Measurements from ENCODE around the gene PCTP.

Gene PCTP

GRCh38 chr17:55750750-55751657 lies at the start of gene PCTP:
TSS of gene PCTP (plus strand) at chr17:55751051. CDS start at chr17:55751104, 53 bp downstream.
- peak; percentile 92 for DNase-seq (ENCODE audit: low spot score)

GRCh38 chr17:55702150-55702549 lies 48.7 kb upstream of the PCTP start:
- no peak for DNase-seq (ENCODE audit: low spot score)

- DNase-seq (ENCODE audit: low spot score): no peak
These were observed 46.5 kb upstream of the PCTP start for GRCh38 chr17:55704401-55704800.

- no peak for DNase-seq (ENCODE audit: low spot score)
These were observed 45.0 kb upstream of the PCTP start for GRCh38 chr17:55705847-55706246.

- no peak for DNase-seq (ENCODE audit: low spot score)
These were observed 43.8 kb upstream of the PCTP start for GRCh38 chr17:55706808-55707773.

- no peak for DNase-seq (ENCODE audit: low spot score)
These were observed 42.5 kb upstream of the PCTP start for GRCh38 chr17:55708175-55708974.

GRCh38 chr17:55709440-55709839 lies 41.4 kb upstream of the PCTP start:
- no peak for DNase-seq (ENCODE audit: low spot score)

- DNase-seq (ENCODE audit: low spot score): no peak
These were observed 40.9 kb upstream of the PCTP start for GRCh38 chr17:55709984-55710383.

GRCh38 chr17:55710410-55710809 lies 40.4 kb upstream of the PCTP start:
- DNase-seq (ENCODE audit: low spot score): no peak

GRCh38 chr17:55710829-55711496 lies 39.9 kb upstream of the PCTP start:
- no peak for DNase-seq (ENCODE audit: low spot score)

- DNase-seq (ENCODE audit: low spot score): no peak
These were observed 33.4 kb upstream of the PCTP start for GRCh38 chr17:55717432-55717831.

- peak; percentile 45 for DNase-seq (ENCODE audit: low spot score)
These were observed 32.7 kb upstream of the PCTP start for GRCh38 chr17:55717898-55718735.

GRCh38 chr17:55720919-55721836 lies 29.7 kb upstream of the PCTP start:
- no peak for DNase-seq (ENCODE audit: low spot score)

GRCh38 chr17:55722016-55722736 lies 28.7 kb upstream of the PCTP start:
- no peak for DNase-seq (ENCODE audit: low spot score)

- no peak for DNase-seq (ENCODE audit: low spot score)
These were observed 27.9 kb upstream of the PCTP start, which contains the start of gene TMEM100 for GRCh38 chr17:55722742-55723487. TSS of gene TMEM100 (minus strand) at chr17:55722864. CDS start at chr17:55721070, 1,794 bp downstream.

GRCh38 chr17:55723488-55723848 lies 27.4 kb upstream of the PCTP start:
- no peak for DNase-seq (ENCODE audit: low spot score)

GRCh38 chr17:55726440-55726839 lies 24.4 kb upstream of the PCTP start:
- peak; percentile 22 for DNase-seq (ENCODE audit: low spot score)

- no peak for DNase-seq (ENCODE audit: low spot score)
These were observed 23.6 kb upstream of the PCTP start for GRCh38 chr17:55727275-55727674.
